GM12873 (cell line): Measurements from ENCODE around the gene SMOC2.

Experiments
- TF ChIP-seq, protein P1 (sequence below): IDR thresholded peaks from 2 replicates; pipeline ENCODE4 v1.5.1; 2012; ENCODE audit warnings: low read depth, mild to moderate bottlenecking, moderate library complexity, low read length, control low read depth; ENCODE audit not compliant: insufficient read depth; ENCODE audit errors: missing control alignments

The SMOC2 gene

DNA sequence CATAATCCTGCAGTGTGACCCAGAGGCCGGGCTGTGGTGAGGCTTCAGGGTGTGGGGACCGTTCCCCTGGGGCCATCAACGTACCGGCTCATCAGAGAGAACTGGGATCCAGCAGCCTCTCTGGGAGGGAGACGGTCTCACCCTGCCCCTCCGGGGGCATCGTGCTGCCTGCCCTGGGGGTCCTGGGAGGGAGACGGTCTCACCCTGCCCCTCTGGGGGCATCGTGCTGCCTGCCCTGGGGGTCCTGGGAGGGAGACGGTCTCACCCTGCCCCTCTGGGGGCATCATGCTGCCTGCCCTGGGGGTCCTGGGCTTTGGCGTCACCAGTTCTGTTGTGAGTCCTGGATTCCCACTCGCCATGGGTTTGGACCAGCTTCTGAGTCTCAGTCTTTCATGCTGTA lies 17.1 kb downstream of the SMOC2 start:
- TF ChIP-seq, protein P1, sequence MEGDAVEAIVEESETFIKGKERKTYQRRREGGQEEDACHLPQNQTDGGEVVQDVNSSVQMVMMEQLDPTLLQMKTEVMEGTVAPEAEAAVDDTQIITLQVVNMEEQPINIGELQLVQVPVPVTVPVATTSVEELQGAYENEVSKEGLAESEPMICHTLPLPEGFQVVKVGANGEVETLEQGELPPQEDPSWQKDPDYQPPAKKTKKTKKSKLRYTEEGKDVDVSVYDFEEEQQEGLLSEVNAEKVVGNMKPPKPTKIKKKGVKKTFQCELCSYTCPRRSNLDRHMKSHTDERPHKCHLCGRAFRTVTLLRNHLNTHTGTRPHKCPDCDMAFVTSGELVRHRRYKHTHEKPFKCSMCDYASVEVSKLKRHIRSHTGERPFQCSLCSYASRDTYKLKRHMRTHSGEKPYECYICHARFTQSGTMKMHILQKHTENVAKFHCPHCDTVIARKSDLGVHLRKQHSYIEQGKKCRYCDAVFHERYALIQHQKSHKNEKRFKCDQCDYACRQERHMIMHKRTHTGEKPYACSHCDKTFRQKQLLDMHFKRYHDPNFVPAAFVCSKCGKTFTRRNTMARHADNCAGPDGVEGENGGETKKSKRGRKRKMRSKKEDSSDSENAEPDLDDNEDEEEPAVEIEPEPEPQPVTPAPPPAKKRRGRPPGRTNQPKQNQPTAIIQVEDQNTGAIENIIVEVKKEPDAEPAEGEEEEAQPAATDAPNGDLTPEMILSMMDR = no peak

DNA sequence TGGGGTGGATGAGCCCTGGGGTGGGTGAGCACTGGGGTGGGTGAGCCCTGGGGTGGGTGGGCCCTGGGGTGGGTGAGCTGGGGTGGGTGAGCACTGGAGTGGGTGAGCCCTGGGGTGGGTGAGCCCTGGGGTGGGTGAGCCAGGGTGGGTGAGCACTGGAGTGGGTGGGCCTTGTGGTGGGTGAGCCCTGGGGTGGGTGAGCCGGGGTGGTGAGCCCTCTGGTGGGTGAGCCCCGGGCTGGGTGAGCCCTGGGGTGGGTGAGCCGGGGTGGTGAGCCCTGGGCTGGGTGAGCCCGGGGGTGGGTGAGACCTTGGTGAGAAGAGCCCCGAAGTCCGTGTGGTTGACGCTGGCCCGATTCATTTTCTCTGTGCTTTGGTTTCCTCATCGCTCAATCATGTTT lies 18.6 kb downstream of the SMOC2 start:
- TF ChIP-seq, protein P1 = no peak

DNA sequence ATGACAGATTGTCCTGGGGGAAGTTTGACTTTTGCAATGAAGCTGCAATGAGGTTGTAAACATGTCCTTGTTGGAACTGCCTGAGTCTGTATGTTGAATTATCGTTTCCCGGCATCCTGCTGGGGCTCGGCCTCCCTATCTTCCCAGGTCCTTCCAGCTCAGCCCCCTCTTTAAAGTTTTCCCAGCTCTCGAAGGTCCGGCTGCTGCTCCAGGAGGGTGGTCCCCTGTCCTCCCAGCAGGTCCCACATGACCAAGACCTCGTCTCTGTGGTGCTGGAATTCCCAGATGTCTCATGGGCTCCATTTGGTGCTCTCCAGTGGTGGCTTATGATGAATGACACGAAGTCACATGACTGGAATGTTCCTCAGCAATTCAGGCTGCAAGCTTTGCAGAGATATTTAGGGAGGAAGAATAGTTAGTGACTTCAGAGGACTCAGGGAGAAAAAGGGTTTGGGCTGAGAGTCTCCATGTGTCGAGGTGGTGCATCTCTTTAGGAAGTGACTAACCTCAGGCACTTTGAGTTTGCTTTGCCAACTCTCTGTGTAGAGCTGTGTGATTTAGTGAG lies 21.4 kb downstream of the SMOC2 start:
- TF ChIP-seq, protein P1 = no peak

DNA sequence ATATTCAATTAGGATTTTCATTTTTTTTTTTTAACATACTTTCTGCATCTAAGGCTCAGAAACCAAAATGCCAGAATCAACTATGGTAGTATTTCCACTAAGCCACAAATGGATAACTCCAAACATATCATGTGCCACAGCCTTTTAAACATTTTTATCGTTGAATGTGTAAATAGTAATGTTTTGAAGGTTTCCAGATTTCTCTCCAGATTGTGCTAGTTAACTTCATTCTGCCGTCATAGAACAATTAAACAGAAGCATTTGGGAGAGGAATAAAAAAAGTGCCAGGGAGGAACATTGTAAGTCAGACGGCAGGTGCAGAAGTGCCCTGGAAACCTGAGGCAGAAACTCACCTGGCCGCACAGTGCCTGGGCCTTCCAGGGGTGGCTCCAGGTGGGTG lies 23.6 kb downstream of the SMOC2 start:
- TF ChIP-seq, protein P1 = no peak

DNA sequence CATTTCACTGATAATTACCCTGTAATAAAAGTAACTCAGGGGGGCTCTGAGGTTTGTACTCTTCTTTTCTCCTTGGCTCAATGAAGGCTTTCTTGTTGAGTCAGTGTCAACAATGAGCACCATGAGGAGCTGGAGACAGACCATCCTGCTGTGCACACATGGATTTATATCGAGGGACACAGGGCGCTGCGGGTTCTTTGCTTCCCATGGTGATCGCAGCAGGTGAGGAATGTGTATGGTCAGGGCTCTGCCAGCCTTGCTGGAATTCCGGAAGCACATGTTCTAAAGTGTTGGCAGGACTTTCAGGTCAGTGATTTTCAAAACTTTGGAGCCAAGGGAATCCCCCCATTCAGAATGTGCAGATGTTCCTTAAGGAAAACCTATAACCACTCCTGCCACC lies 27.1 kb downstream of the SMOC2 start:
- TF ChIP-seq, protein P1 = no peak

DNA sequence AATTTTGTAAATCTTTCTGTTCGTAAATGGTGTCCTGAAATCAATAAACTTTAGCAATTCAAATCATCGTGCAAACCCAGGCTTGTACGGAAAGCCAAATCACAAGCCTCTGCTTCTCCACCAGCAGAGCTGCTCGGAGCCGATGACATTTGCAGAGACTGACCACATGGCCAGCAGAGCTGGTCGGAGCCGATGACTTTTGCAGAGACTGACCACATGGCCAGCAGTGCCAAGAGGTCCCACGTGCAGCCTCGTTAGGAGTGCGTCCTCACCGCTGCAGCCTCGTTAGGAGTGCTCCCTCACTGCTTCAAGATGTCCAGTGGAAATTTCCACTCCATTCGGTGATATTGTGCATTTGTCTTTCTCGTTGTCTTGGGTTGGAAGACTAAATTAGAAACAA lies 28.5 kb downstream of the SMOC2 start:
- TF ChIP-seq, protein P1 = no peak

DNA sequence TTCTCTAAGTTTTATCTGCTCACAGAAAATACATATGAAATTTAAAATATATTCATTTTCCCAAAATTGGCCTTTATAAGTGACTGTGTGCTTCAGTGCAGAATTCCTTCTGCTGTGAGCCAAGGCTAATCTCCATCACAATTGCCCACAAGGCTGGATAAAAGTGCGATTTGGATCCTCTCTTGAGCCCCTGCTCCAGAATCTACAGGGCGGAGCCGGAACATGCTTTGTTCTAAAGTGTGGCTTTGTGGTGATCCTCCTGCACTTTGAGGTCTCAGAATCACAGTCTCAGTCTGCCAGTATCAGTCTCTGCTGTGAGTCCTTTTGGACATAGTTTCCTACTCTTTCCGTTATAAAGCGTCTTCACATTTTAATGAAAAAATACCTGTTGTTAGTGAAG lies 28.9 kb downstream of the SMOC2 start:
- TF ChIP-seq, protein P1 = no peak

DNA sequence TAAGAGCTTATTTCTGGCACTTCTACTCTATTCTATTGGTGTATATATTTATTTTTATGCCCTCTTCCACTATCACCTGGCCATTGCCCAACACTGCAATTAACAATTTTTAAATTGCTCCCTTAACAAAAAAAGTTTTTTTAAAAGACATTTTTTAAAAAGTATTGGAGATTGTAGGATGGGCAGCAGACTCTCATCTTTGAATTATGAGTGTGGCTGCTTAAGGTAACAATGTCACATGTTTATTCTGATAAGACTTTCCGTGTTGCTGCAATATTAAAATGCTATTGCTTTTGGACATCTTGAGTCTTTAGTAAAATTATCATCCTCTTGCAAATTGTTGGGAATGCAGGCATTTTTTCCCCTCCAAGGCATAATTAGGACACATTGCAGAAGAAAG lies 31.4 kb downstream of the SMOC2 start:
- TF ChIP-seq, protein P1 = no peak
